Coronary artery (tissue), 2 donors: ENCODE measurements around the gene ATG9A.
"Not testable (repeated sequence)": the region's sequence is repeated elsewhere in the genome, so short reads cannot be mapped to it uniquely, and the experiment has no call there.

Experiments used
- DNase-seq: peaks from one replicate; pipeline ENCODE4 v3.0.0-alpha.2; 2017; ENCODE audit warnings: low spot score
- H3K27ac ChIP-seq, 2 donors: fragments of 200-600 bp; sonication (generic); one replicate each; pipeline ENCODE4 v1.5.1; 2016 to 2019
- H3K4me3 ChIP-seq: fragments of 200-600 bp; sonication (generic); 2 replicates; pipeline ENCODE4 v1.5.1; 2016; ENCODE audit warnings: mild to moderate bottlenecking, moderate library complexity
- TF ChIP-seq, protein P1 (sequence below): fragments of 200-600 bp; sonication (generic); IDR thresholded peaks from one replicate; pipeline ENCODE4 v1.5.1; 2019; ENCODE audit warnings: antibody characterized with exemption

ATG9A gene

GRCh38 chr2:219204425-219205164 lies 24.8 kb downstream of the ATG9A start:
- TF ChIP-seq, protein P1, sequence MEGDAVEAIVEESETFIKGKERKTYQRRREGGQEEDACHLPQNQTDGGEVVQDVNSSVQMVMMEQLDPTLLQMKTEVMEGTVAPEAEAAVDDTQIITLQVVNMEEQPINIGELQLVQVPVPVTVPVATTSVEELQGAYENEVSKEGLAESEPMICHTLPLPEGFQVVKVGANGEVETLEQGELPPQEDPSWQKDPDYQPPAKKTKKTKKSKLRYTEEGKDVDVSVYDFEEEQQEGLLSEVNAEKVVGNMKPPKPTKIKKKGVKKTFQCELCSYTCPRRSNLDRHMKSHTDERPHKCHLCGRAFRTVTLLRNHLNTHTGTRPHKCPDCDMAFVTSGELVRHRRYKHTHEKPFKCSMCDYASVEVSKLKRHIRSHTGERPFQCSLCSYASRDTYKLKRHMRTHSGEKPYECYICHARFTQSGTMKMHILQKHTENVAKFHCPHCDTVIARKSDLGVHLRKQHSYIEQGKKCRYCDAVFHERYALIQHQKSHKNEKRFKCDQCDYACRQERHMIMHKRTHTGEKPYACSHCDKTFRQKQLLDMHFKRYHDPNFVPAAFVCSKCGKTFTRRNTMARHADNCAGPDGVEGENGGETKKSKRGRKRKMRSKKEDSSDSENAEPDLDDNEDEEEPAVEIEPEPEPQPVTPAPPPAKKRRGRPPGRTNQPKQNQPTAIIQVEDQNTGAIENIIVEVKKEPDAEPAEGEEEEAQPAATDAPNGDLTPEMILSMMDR, result no peak
- Histone ChIP-seq H3K27ac (no peak overlapping the region), H3K4me3 (no peak overlapping the region)
- DNase-seq, result no peak

DNA sequence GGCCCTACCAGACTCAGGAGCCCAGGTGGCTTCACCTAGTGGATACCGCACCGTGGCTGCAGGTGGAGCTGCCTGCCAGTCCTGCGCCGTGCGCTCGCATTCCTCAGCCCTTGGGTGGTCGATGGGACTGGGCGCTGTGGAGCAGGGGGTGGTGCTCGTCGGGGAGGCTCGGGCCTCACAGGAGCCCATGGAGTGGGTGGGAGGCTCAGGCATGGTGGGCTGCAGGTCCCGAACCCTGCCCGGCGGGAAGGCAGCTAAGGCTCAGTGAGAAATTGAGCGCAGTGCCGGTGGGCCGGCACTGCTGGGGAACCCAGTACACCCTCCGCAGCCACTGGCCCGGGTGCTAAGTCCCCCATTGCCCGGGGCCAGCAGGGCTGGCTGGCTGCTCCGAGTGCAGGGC lies 28.1 kb downstream of the ATG9A start:
- H3K27ac ChIP-seq, H3K4me3 ChIP-seq, DNase-seq: not testable (repeated sequence)

- H3K4me3 ChIP-seq, DNase-seq, H3K27ac ChIP-seq: not testable (repeated sequence)
Measured at GRCh38 chr2:219200502-219201326, 28.7 kb downstream of the ATG9A start.

- Histone ChIP-seq H3K27ac (no peak overlapping the region), H3K4me3 (no peak overlapping the region)
- DNase-seq, result no peak
- TF ChIP-seq, protein P1, result no peak
Measured at GRCh38 chr2:219199470-219200211, 29.8 kb downstream of the ATG9A start.

DNA sequence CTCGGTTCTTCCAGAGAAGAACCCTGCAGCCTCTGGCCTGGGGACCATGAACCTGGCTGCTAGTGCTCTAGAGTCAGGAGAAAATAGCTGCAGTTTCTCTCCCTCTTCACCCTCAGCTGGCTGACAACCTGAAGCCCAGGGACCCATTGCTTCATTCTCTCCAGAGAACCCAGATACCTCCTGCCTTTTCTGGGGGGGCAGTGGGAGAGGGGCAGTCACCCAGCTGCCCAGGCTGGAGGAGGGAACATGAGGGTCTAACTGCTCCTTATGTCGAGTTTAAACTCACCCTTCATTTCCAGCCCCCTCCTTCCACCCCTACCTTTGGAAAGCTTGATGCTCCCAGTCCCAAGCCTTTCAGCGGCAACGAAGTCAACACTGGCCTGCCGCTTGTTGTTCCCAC lies 30.5 kb downstream of the ATG9A start:
- H3K27ac ChIP-seq, result no peak overlapping the region
- no peak for DNase-seq
- TF ChIP-seq, protein P1, result no peak

DNA sequence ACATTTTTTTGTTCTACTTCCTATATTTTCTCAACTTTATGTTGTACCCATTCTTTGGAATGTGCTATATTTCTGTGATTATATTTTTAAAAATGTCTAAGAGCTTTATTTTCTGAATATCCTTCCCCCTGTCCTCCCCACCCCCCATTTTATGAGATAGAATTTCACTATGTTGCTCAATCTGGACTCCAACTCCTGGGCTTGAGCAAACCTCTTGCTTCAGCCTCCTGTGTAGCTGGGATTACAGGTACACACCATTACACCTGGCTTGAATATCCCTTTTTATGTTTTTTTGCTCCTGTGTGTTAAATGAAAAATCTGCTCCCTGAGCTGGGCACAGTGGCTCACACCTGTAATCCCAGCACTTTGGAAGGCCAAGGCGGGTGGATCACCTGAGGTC lies 32.0 kb downstream of the ATG9A start:
- H3K4me3 ChIP-seq, result no peak overlapping the region
- TF ChIP-seq, protein P1, result no peak
- no peak for DNase-seq
- H3K27ac ChIP-seq, result no peak overlapping the region

More for the DNA sequence above, 30.5 kb downstream of the ATG9A start:
- H3K4me3 ChIP-seq, result no peak overlapping the region

DNA sequence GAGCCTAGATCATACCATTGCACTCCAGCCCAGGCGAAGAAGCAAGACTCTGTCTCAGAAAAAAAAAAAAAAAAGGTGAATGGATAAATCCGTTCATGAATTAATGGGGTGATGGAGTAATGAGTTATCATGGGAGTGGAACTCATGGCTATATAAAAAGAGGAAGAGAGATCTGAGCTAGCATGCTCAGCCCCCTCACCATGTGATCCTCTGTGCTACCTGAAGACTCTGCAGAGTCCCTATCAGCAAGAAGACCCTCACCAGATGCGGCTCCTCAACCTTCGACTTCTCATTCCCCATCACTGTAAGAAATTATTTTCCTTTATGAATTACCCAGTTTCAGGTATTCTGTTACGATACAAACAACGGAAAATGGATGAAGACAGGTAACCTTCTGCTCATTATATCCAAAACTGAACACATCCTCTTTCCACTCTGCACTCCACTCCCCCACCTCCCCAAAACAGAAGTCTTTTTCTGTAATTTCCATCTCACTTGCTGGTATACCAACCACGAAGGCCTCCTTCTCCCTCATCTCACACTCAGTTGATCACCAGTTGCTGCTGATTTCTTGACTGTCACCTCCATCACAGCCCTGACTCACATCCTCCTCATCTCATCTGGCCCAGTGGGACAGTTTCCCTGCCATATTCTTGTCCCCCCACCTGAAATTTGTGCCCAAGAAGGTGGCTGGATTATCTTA lies 42.5 kb downstream of the ATG9A start:
- TF ChIP-seq, protein P1, result no peak
- Histone ChIP-seq H3K4me3 (no peak overlapping the region), H3K27ac (no peak overlapping the region)
- DNase-seq, result no peak
